Stimulated activated effector memory CD8-positive, alpha-beta T cell treated with anti-CD3 and anti-CD28 coated beads, Interleukin-12 subunit alpha, Interleukin-12 subunit beta, amount 100 ng/mL, for 72 hours (primary cell): ENCODE measurements around the gene PARP8.

Experiments used
- ATAC-seq: fragments of 150-1000 bp; cut with Tn5 transposase; 2 replicates; pipeline ENCODE4 v1.10.0; 2021
- DNase-seq, 2 donors: peaks; one replicate each; pipeline ENCODE4 v3.0.0; 2021 to 2022; ENCODE audit warnings: low spot score in 2 of 2
- H3K27ac Mint-ChIP-seq: one replicate; pipeline ENCODE4 v1.8.0; 2022; ENCODE audit warnings: mild to moderate bottlenecking, mixed read lengths
- H3K36me3 Mint-ChIP-seq: one replicate; pipeline ENCODE4 v1.8.0; 2022; ENCODE audit warnings: mild to moderate bottlenecking, mixed read lengths
- H3K4me1 Mint-ChIP-seq: one replicate; pipeline ENCODE4 v1.8.0; 2022; ENCODE audit warnings: mixed read lengths
- H3K4me3 Mint-ChIP-seq: one replicate; pipeline ENCODE4 v1.8.0; 2022; ENCODE audit warnings: mild to moderate bottlenecking, mixed read lengths
- H3K9me3 Mint-ChIP-seq: one replicate; pipeline ENCODE4 v1.8.0; 2022; ENCODE audit warnings: mixed read lengths

Gene PARP8

GRCh38 chr5:50702615-50703366 lies 36.4 kb downstream of the PARP8 start:
- DNase-seq (no peak), ATAC-seq (peak; percentile 45)
- no peaks in the 10 kb centered on the region for H3K36me3 Mint-ChIP-seq
- H3K4me1 Mint-ChIP-seq: peaks cover 57% of the 10 kb centered on the region
- H3K27ac Mint-ChIP-seq: peak overlapping the region; percentile 94
- H3K9me3 Mint-ChIP-seq: peaks cover 2% of the 10 kb centered on the region
- H3K4me3 Mint-ChIP-seq: peak overlapping the region; percentile 65

- Mint-ChIP-seq H3K27ac (peak overlapping the region; percentile 94), H3K9me3 (peaks cover 2% of the 10 kb centered on the region), H3K36me3 (no peaks in the 10 kb centered on the region), H3K4me3 (peak overlapping the region; percentile 65), H3K4me1 (peaks cover 57% of the 10 kb centered on the region)
- DNase-seq: no peak
- no peak for ATAC-seq
Measured at GRCh38 chr5:50703367-50703666, 36.9 kb downstream of the PARP8 start.

- H3K36me3 Mint-ChIP-seq: peaks cover 9% of the 10 kb centered on the region
- ATAC-seq (no peak), DNase-seq (no peak)
- H3K4me3 Mint-ChIP-seq: peak overlapping the region; percentile 14
- peaks cover 2% of the 10 kb centered on the region for H3K9me3 Mint-ChIP-seq
- peak overlapping the region; percentile 94 for H3K27ac Mint-ChIP-seq
- peaks cover 60% of the 10 kb centered on the region for H3K4me1 Mint-ChIP-seq
Measured at GRCh38 chr5:50704730-50705129, 38.3 kb downstream of the PARP8 start.

GRCh38 chr5:50709471-50709870 lies 43.0 kb downstream of the PARP8 start:
- peaks cover 10% of the 10 kb centered on the region for H3K36me3 Mint-ChIP-seq
- H3K27ac Mint-ChIP-seq: peak overlapping the region; percentile 81
- DNase-seq (no peak), ATAC-seq (peak; percentile 56)
- H3K4me3 Mint-ChIP-seq: peak overlapping the region; percentile 57
- H3K9me3 Mint-ChIP-seq: peaks cover 4% of the 10 kb centered on the region
- peaks cover 63% of the 10 kb centered on the region for H3K4me1 Mint-ChIP-seq

- DNase-seq: no peak
- peak overlapping the region; percentile 81 for H3K27ac Mint-ChIP-seq
- peak overlapping the region; percentile 73 for H3K4me3 Mint-ChIP-seq
- ATAC-seq: peak; percentile 15
- peaks cover 16% of the 10 kb centered on the region for H3K36me3 Mint-ChIP-seq
- peaks cover 3% of the 10 kb centered on the region for H3K9me3 Mint-ChIP-seq
- peaks cover 67% of the 10 kb centered on the region for H3K4me1 Mint-ChIP-seq
Measured at GRCh38 chr5:50710838-50711237, 44.4 kb downstream of the PARP8 start.

GRCh38 chr5:50711280-50711679 lies 44.8 kb downstream of the PARP8 start:
- peaks cover 20% of the 10 kb centered on the region for H3K36me3 Mint-ChIP-seq
- H3K4me1 Mint-ChIP-seq: peaks cover 72% of the 10 kb centered on the region
- ATAC-seq (peak; percentile 93), DNase-seq (peak in 1 of 2 donors; percentile 68)
- peak overlapping the region; percentile 73 for H3K4me3 Mint-ChIP-seq
- H3K27ac Mint-ChIP-seq: peak overlapping the region; percentile 81
- H3K9me3 Mint-ChIP-seq: peaks cover 3% of the 10 kb centered on the region

- DNase-seq (no peak), ATAC-seq (no peak)
- Mint-ChIP-seq H3K9me3 (peaks cover 3% of the 10 kb centered on the region), H3K36me3 (peaks cover 20% of the 10 kb centered on the region), H3K4me3 (peak overlapping the region; percentile 4), H3K4me1 (peaks cover 78% of the 10 kb centered on the region), H3K27ac (peak overlapping the region; percentile 81)
Measured at GRCh38 chr5:50712479-50712878, 46.0 kb downstream of the PARP8 start.

- Mint-ChIP-seq H3K36me3 (peaks cover 16% of the 10 kb centered on the region), H3K4me3 (peak overlapping the region; percentile 36), H3K27ac (peak overlapping the region; percentile 87), H3K4me1 (peaks cover 74% of the 10 kb centered on the region), H3K9me3 (peaks cover 3% of the 10 kb centered on the region)
- DNase-seq (no peak), ATAC-seq (no peak)
Measured at GRCh38 chr5:50715001-50715400, 48.6 kb downstream of the PARP8 start.

GRCh38 chr5:50716134-50716533 lies 49.7 kb downstream of the PARP8 start:
- H3K4me3 Mint-ChIP-seq: no peak overlapping the region
- peaks cover 3% of the 10 kb centered on the region for H3K9me3 Mint-ChIP-seq
- H3K4me1 Mint-ChIP-seq: peaks cover 77% of the 10 kb centered on the region
- no peak for DNase-seq
- peak overlapping the region; percentile 87 for H3K27ac Mint-ChIP-seq
- no peak for ATAC-seq
- peaks cover 16% of the 10 kb centered on the region for H3K36me3 Mint-ChIP-seq

GRCh38 chr5:50717651-50718050 lies 51.2 kb downstream of the PARP8 start:
- Mint-ChIP-seq H3K27ac (peak overlapping the region; percentile 87), H3K9me3 (peaks cover 3% of the 10 kb centered on the region), H3K4me3 (peak overlapping the region; percentile 1), H3K4me1 (peaks cover 80% of the 10 kb centered on the region), H3K36me3 (peaks cover 16% of the 10 kb centered on the region)
- DNase-seq (no peak), ATAC-seq (peak; percentile 85)

GRCh38 chr5:50720061-50720710 lies 53.7 kb downstream of the PARP8 start:
- DNase-seq (no peak), ATAC-seq (no peak)
- Mint-ChIP-seq H3K27ac (peak overlapping the region; percentile 69), H3K4me3 (no peak overlapping the region), H3K9me3 (no peaks in the 10 kb centered on the region), H3K36me3 (peaks cover 12% of the 10 kb centered on the region), H3K4me1 (peaks cover 67% of the 10 kb centered on the region)

- no peak for DNase-seq
- no peak for ATAC-seq
- H3K4me3 Mint-ChIP-seq: no peak overlapping the region
- H3K4me1 Mint-ChIP-seq: peaks cover 69% of the 10 kb centered on the region
- no peaks in the 10 kb centered on the region for H3K9me3 Mint-ChIP-seq
- H3K27ac Mint-ChIP-seq: peak overlapping the region; percentile 69
- peaks cover 6% of the 10 kb centered on the region for H3K36me3 Mint-ChIP-seq
Measured at GRCh38 chr5:50722223-50722622, 55.8 kb downstream of the PARP8 start.

GRCh38 chr5:50724262-50724661 lies 57.8 kb downstream of the PARP8 start:
- DNase-seq (no peak), ATAC-seq (no peak)
- no peak overlapping the region for H3K27ac Mint-ChIP-seq
- H3K4me3 Mint-ChIP-seq: no peak overlapping the region
- H3K36me3 Mint-ChIP-seq: no peaks in the 10 kb centered on the region
- H3K9me3 Mint-ChIP-seq: no peaks in the 10 kb centered on the region
- peaks cover 60% of the 10 kb centered on the region for H3K4me1 Mint-ChIP-seq

GRCh38 chr5:50725800-50726474 lies 59.5 kb downstream of the PARP8 start:
- H3K9me3 Mint-ChIP-seq: peaks cover 3% of the 10 kb centered on the region
- peaks cover 52% of the 10 kb centered on the region for H3K4me1 Mint-ChIP-seq
- no peak for ATAC-seq
- DNase-seq: no peak
- H3K36me3 Mint-ChIP-seq: no peaks in the 10 kb centered on the region
- peak overlapping the region; percentile 95 for H3K27ac Mint-ChIP-seq
- H3K4me3 Mint-ChIP-seq: peak overlapping the region; percentile 52

- Mint-ChIP-seq H3K36me3 (no peaks in the 10 kb centered on the region), H3K27ac (peak overlapping the region; percentile 95), H3K4me3 (peak overlapping the region; percentile 52), H3K9me3 (peaks cover 3% of the 10 kb centered on the region), H3K4me1 (peaks cover 47% of the 10 kb centered on the region)
- ATAC-seq (peak; percentile 77), DNase-seq (no peak)
Measured at GRCh38 chr5:50726475-50727148, 60.2 kb downstream of the PARP8 start.
